K562 (cell line): ENCODE results near the gene APOBEC3G. TPM values are rescaled to one million over a fixed set of nuclear protein-coding genes. Genes with fewer than 3 reads are reported as not detected.
A peak's percentile ranks its signal among the peaks of the same experiment; 100 is the strongest.
"Not testable (repeated sequence)": the region's sequence is repeated elsewhere in the genome, so short reads cannot be mapped to it uniquely, and the experiment has no call there.

ENCODE experiments used
- ATAC-seq: fragments of 200-7000 bp; cut with Tn5 transposase; 3 replicates; pipeline ENCODE4 v1.9.1; 2020; ENCODE audit warnings: moderate library complexity
- BruUV-seq: library from RNA; stranded (reverse); fragments of 400-500 nt; replicated peaks from 2 replicates; lab custom pipeline; 2021; lab: Mats Ljungman, UMichigan
- CTCF ChIA-PET: fragments of 300-600 bp; formaldehyde crosslinking; extraction: SDS; loops from one replicate; lab custom pipeline; 2021; ENCODE audit warnings: low intra/inter-chr PET ratio; lab: Yijun Ruan, JAX
- POLR2A ChIA-PET: fragments of 300-600, 350-650 bp; sonication (Branson Sonifier 250); formaldehyde crosslinking; extraction: SDS; loops from one replicate; lab custom pipeline; 2021; ENCODE audit warnings: antibody characterized with exemption, inconsistent platforms; lab: Yijun Ruan, JAX
- DNase-seq, 4 experiments: peaks; one replicate each; pipeline versions ENCODE4 v3.0.0 to v3.0.0-alpha.2; 2011 to 2018; ENCODE audit warnings: low spot score in 3 of 4, mixed read lengths in 3 of 4; ENCODE audit errors: extremely low read depth in 1 of 4
- FAIRE-seq: peaks from 2 replicates; lab custom pipeline; 2011; peaks lifted over from hg19 to GRCh38; lab: Jason Lieb, UNC
- H2AFZ ChIP-seq: 2 replicates; pipeline ENCODE4 v1.6.0; 2011; ENCODE audit warnings: low read depth, low read length, control low read depth, inconsistent platforms
- H3K27ac ChIP-seq: fragments of 200-600 bp; 3 replicates; pipeline ENCODE4 v1.8.0; 2011; ENCODE audit warnings: low read depth, mild to moderate bottlenecking, control low read depth, inconsistent platforms, low read length, moderate library complexity, mixed read lengths; ENCODE audit errors: extremely low read depth
- H3K27me3 ChIP-seq, 2 experiments: fragments of 300-600 bp in 1 of 2; 2 replicates in 1 of 2; 3 replicates in 1 of 2; pipeline versions ENCODE4 v1.6.0 to v1.8.0; 2011; ENCODE audit warnings: inconsistent platforms in 2 of 2, low read length in 2 of 2, mild to moderate bottlenecking in 1 of 2, mixed read lengths in 1 of 2, moderate library complexity in 1 of 2; ENCODE audit not compliant: control insufficient read depth in 2 of 2, insufficient read depth in 2 of 2
- H3K36me3 ChIP-seq: fragments of 300-600 bp; 3 replicates; pipeline ENCODE4 v1.8.0; 2011; ENCODE audit warnings: mild to moderate bottlenecking, low read length, inconsistent platforms; ENCODE audit not compliant: control insufficient read depth, insufficient read depth
- H3K4me1 ChIP-seq, 2 experiments: fragments of 200-600 bp in 1 of 2; replicated peaks in 1 of 2; 2 replicates in 1 of 2; 3 replicates in 1 of 2; pipeline versions ENCODE4 v1.5.1 to v1.8.0; 2011; ENCODE audit warnings: inconsistent platforms in 2 of 2, low read length in 2 of 2, mild to moderate bottlenecking in 1 of 2, mixed read lengths in 1 of 2, moderate library complexity in 1 of 2; ENCODE audit not compliant: control insufficient read depth in 2 of 2, insufficient read depth in 2 of 2
- H3K4me2 ChIP-seq: 2 replicates; pipeline ENCODE4 v1.6.1; 2011; ENCODE audit warnings: low read length, control low read depth, inconsistent platforms, mixed read lengths; ENCODE audit not compliant: insufficient read depth
- H3K4me3 ChIP-seq: fragments of 200-600 bp; sonication (generic), shearing (Covaris generic); 2 replicates; pipeline ENCODE4 v1.5.1; 2016; ENCODE audit warnings: control low read depth, inconsistent platforms
- H3K79me2 ChIP-seq: fragments of 200-600 bp; 3 replicates; pipeline ENCODE4 v1.8.0; 2011; ENCODE audit warnings: low read length, inconsistent platforms; ENCODE audit not compliant: control insufficient read depth, insufficient read depth
- H3K9ac ChIP-seq, 2 experiments: 2 replicates each; pipeline versions ENCODE4 v1.6.0 to v1.6.1; 2011; ENCODE audit warnings: low read depth in 2 of 2, low read length in 2 of 2, control low read depth in 1 of 2, inconsistent platforms in 1 of 2, mild to moderate bottlenecking in 1 of 2, mixed read lengths in 1 of 2; ENCODE audit not compliant: insufficient read depth in 1 of 2
- H3K9me1 ChIP-seq: one replicate; pipeline ENCODE4 v1.6.0; 2011; ENCODE audit warnings: inconsistent platforms, mild to moderate bottlenecking, low read length, moderate library complexity; ENCODE audit not compliant: control insufficient read depth, insufficient read depth
- H3K9me3 ChIP-seq: replicated peaks from 2 replicates; pipeline ENCODE4 v1.5.1; 2011; ENCODE audit warnings: low read depth, low read length, inconsistent platforms; ENCODE audit not compliant: control insufficient read depth, insufficient read depth
- H4K20me1 ChIP-seq: replicated peaks from 2 replicates; pipeline ENCODE4 v1.6.1; 2011; ENCODE audit warnings: low read length, inconsistent platforms, mixed read lengths; ENCODE audit not compliant: control insufficient read depth, insufficient read depth
- MYNN ChIP-seq, 2 experiments: sonication (generic); formaldehyde crosslinking in 1 of 2; IDR thresholded peaks; 2 replicates each; pipeline versions ENCODE4 v1.5.0 to v1.6.1; 2016 to 2020; ENCODE audit warnings: antibody characterized with exemption in 1 of 2, missing genetic modification reagents in 1 of 2
- POLR3G ChIP-seq: IDR thresholded peaks from 2 replicates; pipeline ENCODE4 v1.6.1; 2011; ENCODE audit not compliant: insufficient read length, insufficient replicate concordance; ENCODE audit errors: extremely low read depth
- WGBS: fragments of 100-300 bp; shearing (Covaris generic); methylation state at CpG from one replicate; pipeline ENCODE4 v1.1.6; 2016; ENCODE audit warnings: low coverage, mixed read lengths; ENCODE audit not compliant: insufficient coverage; ENCODE audit errors: missing lambda C conversion rate; 5-methylcytosine and 5-hydroxymethylcytosine counted together
- in situ Hi-C: fragments of 300-500 bp; cut with MboI; formaldehyde crosslinking; loops from 4 replicates; pipeline ENCODE4 v1.15.0; 2018; ENCODE audit warnings: inconsistent platforms, mixed read lengths
- intact Hi-C: fragments of 100-400 bp; cut with micrococcal nuclease; formaldehyde crosslinking; loops from 2 replicates; pipeline ENCODE4 v1.14.2; 2022
- polyA plus RNA-seq, 8 experiments: library from polyadenylated mRNA; depleted of rRNA in 4 of 8; stranded (reverse) in 5 of 8; unstranded in 3 of 8; fragments of >200 nt; fragmentation: Nextera tagmentation in 2 of 8; fragmentation: Illumina TruSeq in 1 of 8; extraction: Ambion mirVana in 2 of 8; extraction: Trizol in 1 of 8; gene quantifications; 2 replicates each; pipeline versions ENCODE4 v1.2.1 to v1.2.3, GENCODE V29; 2011 to 2014; ENCODE audit warnings: inconsistent platforms in 1 of 8, missing spikeins in 1 of 8
- total RNA-seq, 7 experiments: library from RNA; depleted of rRNA in 6 of 7; stranded (reverse); fragments of >200 nt in 6 of 7; fragmentation: Illumina TruSeq in 2 of 7; extraction: Trizol in 2 of 7; gene quantifications; 2 replicates each; pipeline versions ENCODE4 v1.2.1 to v1.2.3, GENCODE V29; 2011 to 2021; ENCODE audit warnings: low replicate concordance in 1 of 7
- TF ChIP-seq, protein P1 (sequence below): fragments of 250-450 bp; sonication (Bioruptor Pico); IDR thresholded peaks from 2 replicates; pipeline ENCODE4 v1.8.0; 2022; ENCODE audit warnings: inconsistent platforms

APOBEC3G gene
- total and polyA plus RNA-seq, 9 of the 15 experiments (the other 6 are each of a cell fraction or from before 2014, with no cell fraction given) = 5.2 to 20.8 (median 11.4) TPM

- H3K9ac ChIP-seq, H3K9me3 ChIP-seq, FAIRE-seq, H3K36me3 ChIP-seq, DNase-seq, H3K27ac ChIP-seq, H3K27me3 ChIP-seq, H3K9me1 ChIP-seq, BruUV-seq, ATAC-seq, H3K79me2 ChIP-seq, H2AFZ ChIP-seq, in situ Hi-C loops, H3K4me3 ChIP-seq, H4K20me1 ChIP-seq, POLR2A ChIA-PET, CTCF ChIA-PET, intact Hi-C loops, H3K4me2 ChIP-seq: not testable (repeated sequence)
- peaks cover 0 to 12% of the 10 kb centered on the region in 2 experiments; a peak in 4 of 5 replicates for H3K4me1 ChIP-seq
- 74% methylated on average over 5 of the region's 7 CpGs for WGBS
Observed at GRCh38 chr22:39072581-39072981, 4.5 kb upstream of the APOBEC3G start.

DNA sequence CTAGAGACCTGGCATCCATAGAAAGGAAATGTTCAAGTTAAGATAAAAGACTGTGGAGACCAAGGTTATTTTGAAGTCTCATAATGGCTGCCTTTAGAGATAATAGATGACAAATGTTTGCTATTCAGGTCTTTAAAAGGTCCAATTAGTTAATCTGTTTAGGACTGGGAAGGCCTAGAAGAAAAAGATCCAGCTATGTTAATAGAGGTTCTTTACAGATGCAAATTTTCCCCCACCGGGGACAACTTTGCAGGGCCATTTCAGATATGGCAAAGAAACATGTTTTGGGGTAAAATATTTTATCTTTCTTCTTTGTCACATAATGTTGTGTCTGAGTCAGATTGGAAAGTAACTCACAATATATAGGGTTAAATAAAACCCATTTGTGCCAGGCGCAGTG is 3.1 kb upstream of the APOBEC3G start:
- Histone ChIP-seq H4K20me1 (no peaks in the 10 kb centered on the region), H3K27ac (no peak overlapping the region), H2AFZ (no peak overlapping the region), H3K79me2 (peaks cover 4% of the 10 kb centered on the region; the same call in 2 of the 3 replicates), H3K4me3 (no peak overlapping the region), H3K36me3 (no peaks in the 10 kb centered on the region), H3K4me2 (no peak overlapping the region), H3K9me3 (no peaks in the 10 kb centered on the region), H3K27me3 (no peaks in the 10 kb centered on the region), H3K9me1 (no peaks in the 10 kb centered on the region), H3K9ac (no peak overlapping the region), H3K4me1 (peaks cover 0 to 17% of the 10 kb centered on the region in 2 experiments; a peak in 4 of 5 replicates)
- ChIA-PET POLR2A (no interaction called here), CTCF (no interaction called here)
- WGBS = 40% methylated on average over 2 of the region's 2 CpGs
- no TSS peak for BruUV-seq
- ATAC-seq (no peak), FAIRE-seq (no peak), DNase-seq (no peak)
- TF ChIP-seq MYNN (IDR thresholded peaks at IDR 0.05) (no peak), MYNN (CRISPR knock-in tag; IDR thresholded peaks at IDR 0.05) (no peak), POLR3G (no peak)
- TF ChIP-seq, protein P1, sequence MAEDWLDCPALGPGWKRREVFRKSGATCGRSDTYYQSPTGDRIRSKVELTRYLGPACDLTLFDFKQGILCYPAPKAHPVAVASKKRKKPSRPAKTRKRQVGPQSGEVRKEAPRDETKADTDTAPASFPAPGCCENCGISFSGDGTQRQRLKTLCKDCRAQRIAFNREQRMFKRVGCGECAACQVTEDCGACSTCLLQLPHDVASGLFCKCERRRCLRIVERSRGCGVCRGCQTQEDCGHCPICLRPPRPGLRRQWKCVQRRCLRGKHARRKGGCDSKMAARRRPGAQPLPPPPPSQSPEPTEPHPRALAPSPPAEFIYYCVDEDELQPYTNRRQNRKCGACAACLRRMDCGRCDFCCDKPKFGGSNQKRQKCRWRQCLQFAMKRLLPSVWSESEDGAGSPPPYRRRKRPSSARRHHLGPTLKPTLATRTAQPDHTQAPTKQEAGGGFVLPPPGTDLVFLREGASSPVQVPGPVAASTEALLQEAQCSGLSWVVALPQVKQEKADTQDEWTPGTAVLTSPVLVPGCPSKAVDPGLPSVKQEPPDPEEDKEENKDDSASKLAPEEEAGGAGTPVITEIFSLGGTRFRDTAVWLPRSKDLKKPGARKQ (CRISPR knock-in tag) = no peak
- intact Hi-C loops = no loop called here
- in situ Hi-C loops = no loop called here

DNA sequence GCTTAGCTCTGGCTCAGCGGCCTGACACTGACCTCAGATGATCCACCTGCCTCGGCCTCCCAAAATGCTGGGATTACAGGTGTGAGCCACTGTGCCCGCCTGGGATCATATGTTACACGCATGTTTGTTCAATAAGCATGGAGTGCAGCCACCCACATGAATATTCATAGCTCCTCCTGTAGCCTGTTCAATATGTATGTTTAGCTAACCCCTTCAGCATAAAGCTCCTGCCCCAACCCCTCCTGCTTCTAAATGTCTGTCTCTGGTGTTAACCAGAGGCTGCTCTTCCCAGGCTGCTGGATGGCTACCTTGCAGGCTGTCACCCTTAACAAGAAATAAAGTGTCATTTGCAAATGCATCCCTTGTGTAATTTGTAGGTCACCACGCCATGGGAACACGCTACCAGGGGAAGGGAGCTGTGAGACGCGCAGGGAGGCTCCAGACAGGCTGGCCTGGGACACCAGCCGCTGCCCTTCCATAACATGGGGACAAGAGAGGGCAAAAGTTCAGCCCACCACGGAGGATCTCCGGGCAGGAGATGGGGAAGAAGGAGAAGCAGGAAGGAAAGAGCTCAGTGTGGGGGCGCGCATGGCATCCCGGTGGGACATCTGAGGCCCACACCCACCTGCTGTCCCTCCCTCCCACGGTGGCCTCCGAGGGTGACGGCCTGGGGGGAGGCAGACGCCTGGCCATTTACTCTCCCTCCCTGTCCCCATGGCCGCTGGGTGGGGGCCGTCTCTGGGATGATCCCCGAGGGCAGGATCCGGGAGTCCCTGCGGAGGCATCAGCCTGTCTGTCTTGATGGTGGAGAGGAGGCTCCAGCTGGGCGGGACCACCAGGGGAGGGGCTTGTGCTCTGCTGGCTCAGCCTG is 685 bp upstream of the APOBEC3G start:
- H3K9me1 ChIP-seq, CTCF ChIA-PET, BruUV-seq, H3K9me3 ChIP-seq, H3K36me3 ChIP-seq, POLR2A ChIA-PET, FAIRE-seq, DNase-seq, H3K4me2 ChIP-seq, H4K20me1 ChIP-seq, H3K27me3 ChIP-seq, H3K9ac ChIP-seq, ATAC-seq, intact Hi-C loops, H3K27ac ChIP-seq, H3K4me3 ChIP-seq, H3K79me2 ChIP-seq: not testable (repeated sequence)
- in situ Hi-C loops = loop anchor here (5.0 kb wide), 1 partner anchor 34 kb away; the partner anchor contains the start of gene APOBEC3F
- Histone ChIP-seq H3K4me1 (peaks cover 0 to 17% of the 10 kb centered on the region in 2 experiments; a peak in 4 of 5 replicates), H2AFZ (peak overlapping the region; percentile 55; the same call in 1 of the 2 replicates)
- WGBS = 80% methylated on average over 1 of the region's 24 CpGs
